Cardiac fibroblast (primary cell): ENCODE results near the gene WASHC4.
A peak's percentile ranks its signal among the peaks of the same experiment; 100 is the strongest.

Experiments used
- DNase-seq, 2 donors: peaks; one replicate each; pipeline versions ENCODE4 v3.0.0 to v3.0.0-alpha.2; 2010; ENCODE audit warnings: low read depth in 2 of 2
- H3K4me3 ChIP-seq, 2 donors: replicated peaks in 1 of 2; 1 replicate in 1 of 2; 2 replicates in 1 of 2; pipeline ENCODE4 v1.5.1; 2011; ENCODE audit warnings: low read depth in 2 of 2, low read length in 2 of 2, mild to moderate bottlenecking in 2 of 2, moderate library complexity in 1 of 2
- TF ChIP-seq, protein P1 (sequence below): IDR thresholded peaks from one replicate; pipeline ENCODE4 v1.5.1; 2011; ENCODE audit warnings: low read depth, mild to moderate bottlenecking, low read length, inconsistent platforms

The WASHC4 gene

GRCh38 chr12:105204916-105205315 lies 97.4 kb downstream of the WASHC4 start:
- H3K4me3 ChIP-seq: no peak overlapping the region
- peak; percentile 55 to 91 for DNase-seq
- TF ChIP-seq, protein P1, sequence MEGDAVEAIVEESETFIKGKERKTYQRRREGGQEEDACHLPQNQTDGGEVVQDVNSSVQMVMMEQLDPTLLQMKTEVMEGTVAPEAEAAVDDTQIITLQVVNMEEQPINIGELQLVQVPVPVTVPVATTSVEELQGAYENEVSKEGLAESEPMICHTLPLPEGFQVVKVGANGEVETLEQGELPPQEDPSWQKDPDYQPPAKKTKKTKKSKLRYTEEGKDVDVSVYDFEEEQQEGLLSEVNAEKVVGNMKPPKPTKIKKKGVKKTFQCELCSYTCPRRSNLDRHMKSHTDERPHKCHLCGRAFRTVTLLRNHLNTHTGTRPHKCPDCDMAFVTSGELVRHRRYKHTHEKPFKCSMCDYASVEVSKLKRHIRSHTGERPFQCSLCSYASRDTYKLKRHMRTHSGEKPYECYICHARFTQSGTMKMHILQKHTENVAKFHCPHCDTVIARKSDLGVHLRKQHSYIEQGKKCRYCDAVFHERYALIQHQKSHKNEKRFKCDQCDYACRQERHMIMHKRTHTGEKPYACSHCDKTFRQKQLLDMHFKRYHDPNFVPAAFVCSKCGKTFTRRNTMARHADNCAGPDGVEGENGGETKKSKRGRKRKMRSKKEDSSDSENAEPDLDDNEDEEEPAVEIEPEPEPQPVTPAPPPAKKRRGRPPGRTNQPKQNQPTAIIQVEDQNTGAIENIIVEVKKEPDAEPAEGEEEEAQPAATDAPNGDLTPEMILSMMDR: no peak

GRCh38 chr12:105205322-105206048 lies 98.0 kb downstream of the WASHC4 start:
- no peak overlapping the region for H3K4me3 ChIP-seq
- TF ChIP-seq, protein P1: no peak
- no peak for DNase-seq

DNA sequence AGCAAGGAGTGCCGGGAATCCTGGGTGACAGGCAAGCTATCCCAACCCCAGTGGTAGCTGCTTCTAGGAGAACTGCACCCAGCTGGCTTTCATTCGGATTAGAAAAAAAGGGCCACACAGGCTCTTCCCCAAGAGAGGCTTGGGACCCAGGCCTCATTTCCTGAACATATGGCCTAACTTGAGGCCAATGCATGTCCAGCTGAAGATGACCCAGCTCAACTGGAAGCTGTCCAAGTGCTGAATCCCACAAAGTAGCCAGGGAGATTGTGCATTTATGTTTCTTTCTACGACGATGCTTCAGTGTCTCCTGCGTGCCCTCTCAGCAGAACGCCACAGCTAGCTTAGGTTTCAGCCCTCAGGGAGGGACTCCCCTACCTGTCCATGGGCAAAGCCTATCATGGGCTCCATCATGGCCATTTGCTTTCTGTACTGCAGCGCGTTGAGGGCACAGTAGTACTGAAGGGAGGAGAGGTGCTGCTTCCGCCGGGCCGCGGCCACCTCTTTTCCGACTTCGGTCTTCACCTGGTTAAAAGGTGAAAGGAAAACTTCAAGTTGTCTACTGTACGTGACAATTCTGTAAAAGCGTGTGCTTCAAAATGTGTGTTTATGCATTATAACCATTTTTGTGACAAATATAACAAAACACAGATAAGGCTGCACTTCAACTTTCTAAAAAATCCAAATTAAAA lies 99.3 kb downstream of the WASHC4 start:
- peak in 1 of 2 donors; percentile 41 for DNase-seq
- TF ChIP-seq, protein P1: no peak
- no peak overlapping the region for H3K4me3 ChIP-seq

DNA sequence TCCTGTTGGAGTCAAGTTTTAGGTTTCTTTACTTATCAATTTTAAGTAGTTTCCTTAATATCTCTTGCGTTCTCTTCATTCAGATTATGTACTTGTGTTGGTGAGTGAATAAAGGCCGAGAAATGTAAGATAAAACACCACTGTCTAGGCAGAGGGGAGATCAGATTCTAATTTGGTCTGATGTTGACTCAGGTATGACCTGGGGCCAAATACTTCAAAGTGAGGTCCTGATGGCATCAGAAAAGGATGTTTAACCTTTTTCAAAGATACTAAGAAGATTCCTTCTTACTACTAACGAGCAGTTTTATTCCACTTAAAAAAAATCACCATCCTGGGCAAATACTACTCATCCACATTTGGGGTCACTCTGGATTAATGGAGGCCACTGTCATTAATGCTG lies 101.6 kb downstream of the WASHC4 start:
- H3K4me3 ChIP-seq: no peak overlapping the region
- no peak for DNase-seq
- TF ChIP-seq, protein P1: no peak

- peak; percentile 58 to 59 for DNase-seq
- TF ChIP-seq, protein P1: no peak
- no peak overlapping the region for H3K4me3 ChIP-seq
Observed at GRCh38 chr12:105212438-105212837, 104.9 kb downstream of the WASHC4 start.

- peak; percentile 27 to 49 for DNase-seq
- no peak overlapping the region for H3K4me3 ChIP-seq
- TF ChIP-seq, protein P1: no peak
Observed at GRCh38 chr12:105214148-105214547, 106.6 kb downstream of the WASHC4 start.
